GM18907 (cell line): ENCODE results near the gene PSKH1.

Experiments
- ATAC-seq: cut with Tn5 transposase; IDR thresholded peaks from one replicate; pipeline ENCODE4 v1.9.1; 2021; ENCODE audit warnings: mild to moderate bottlenecking, moderate library complexity; ENCODE audit not compliant: unreplicated experiment

The PSKH1 gene

DNA sequence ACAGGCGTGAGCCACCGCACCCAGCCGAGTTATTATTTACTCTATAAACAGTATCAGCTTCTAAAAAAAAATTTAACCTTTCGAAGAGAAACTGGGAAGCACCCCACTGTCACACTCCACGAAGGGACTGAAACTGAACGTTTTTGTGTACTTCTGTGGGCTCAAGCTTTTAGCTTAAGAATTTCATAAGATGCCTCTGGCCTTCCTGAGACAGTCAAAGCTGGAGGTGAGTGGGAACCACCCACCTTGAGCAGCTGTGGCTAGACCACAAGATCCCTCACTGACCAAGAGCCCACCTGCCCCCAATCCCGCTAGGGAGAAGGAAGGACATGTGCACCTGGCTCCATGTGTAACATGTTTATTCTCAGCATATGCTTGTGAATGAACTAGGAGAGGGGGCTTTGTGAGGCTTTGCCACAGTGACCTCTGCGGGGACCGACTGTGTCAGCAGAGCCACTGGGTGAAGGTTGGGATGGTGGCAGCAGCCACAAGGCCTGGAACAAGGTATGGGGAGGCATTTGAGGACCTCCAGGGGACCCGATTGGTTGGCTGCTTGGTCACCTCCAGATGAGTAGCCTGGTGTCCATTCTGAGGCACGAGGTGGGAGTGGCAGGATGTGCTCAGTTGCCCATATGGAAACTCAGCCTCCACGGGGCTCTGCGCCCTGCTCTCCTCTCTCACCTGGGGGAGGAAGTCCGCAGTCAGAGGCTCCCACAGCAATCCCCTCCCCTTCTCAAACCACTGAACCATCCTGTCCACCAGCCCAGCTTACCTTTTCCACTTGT, 82.5 kb downstream of the PSKH1 start:
- no peak for ATAC-seq

DNA sequence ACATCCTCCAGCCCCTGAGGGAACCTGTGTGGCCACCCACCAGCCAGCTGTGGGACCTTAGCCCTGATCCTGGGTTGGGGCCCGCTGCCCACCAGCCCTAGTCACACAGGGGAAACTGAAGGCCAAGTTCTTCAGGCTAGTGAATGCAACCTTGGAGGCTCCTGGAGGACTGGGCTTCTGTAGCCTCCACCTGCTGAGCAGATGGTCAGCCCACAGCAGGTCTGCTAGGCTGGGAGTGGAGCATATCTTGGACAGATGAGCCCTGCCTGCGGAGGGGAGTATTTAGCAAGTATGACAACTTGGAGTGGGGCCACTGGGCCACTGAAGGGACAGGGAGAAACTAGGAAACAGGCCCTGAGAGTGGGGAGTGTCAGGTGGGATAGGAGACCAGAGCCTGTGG, 83.2 kb downstream of the PSKH1 start:
- no peak for ATAC-seq

DNA sequence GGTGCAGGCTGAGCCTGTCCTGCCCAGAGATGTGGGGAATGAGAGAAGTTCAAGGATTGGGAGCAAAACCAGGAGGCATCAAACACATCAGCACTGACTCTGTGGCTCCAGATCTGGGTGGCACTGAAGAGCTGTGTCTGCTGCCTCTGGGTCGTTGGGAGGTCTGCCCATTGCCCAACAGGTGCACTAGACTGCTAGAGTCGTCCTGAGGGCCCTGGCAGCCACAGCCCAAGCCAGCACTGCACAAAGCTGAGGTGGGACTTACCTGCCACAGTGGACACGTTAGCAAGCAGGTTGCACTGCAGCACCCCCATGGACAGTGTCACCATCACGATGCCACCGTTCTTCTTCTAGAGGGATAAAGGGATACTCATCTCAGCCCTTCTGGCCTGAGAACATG, 84.0 kb downstream of the PSKH1 start:
- ATAC-seq: no peak

DNA sequence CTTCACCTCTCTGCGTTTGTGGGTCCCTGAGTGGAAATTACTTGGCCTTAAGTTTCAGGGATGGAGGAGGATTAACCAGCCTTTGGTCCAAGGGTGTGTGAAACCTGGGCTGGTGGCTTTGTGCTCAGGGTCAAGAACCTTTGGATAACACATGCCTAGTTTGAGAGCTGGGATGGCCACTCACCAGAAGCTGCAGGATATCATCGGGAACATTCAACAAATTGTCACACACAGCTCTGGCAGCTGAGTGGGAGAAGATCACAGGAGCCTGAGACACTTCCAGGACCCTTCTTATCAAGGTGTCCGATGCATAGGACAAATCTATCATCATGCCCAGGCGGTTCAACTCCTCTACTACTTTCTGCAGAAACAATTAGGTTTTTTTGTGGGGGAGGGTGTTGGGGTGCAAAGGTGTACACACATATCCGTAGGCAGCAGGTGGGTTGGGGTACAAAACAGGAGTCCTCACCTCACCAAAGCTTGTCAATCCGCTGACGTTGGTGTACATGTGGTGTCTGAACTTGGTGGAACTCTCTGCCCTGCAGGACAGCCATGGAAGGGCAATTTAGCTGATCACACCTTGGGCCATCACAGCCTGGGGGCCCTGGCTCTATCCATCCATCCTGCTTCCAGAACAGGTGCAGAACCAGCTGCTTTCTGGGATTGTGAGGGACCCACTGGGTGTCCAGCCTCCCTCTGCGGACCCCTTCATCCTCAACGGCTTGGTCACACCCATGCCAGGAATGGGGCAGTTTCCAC, 84.6 kb downstream of the PSKH1 start:
- no peak for ATAC-seq
